Small intestine (tissue), 7 donors: Measurements from ENCODE around the gene TEAD4. TPM values are rescaled to one million over a fixed set of nuclear protein-coding genes. Genes with fewer than 3 reads are reported as not detected.
A peak's percentile ranks its signal among the peaks of the same experiment; 100 is the strongest.

ENCODE experiments used
- DNase-seq, 2 donors: peaks; one replicate each; pipeline versions ENCODE4 v3.0.0 to v3.0.0-alpha.2; 2013
- FAIRE-seq: peaks from 2 replicates; lab custom pipeline; 2012; peaks lifted over from hg19 to GRCh38; lab: Jason Lieb, UNC
- H3K27ac ChIP-seq, 3 donors: one replicate each; pipeline ENCODE4 v1.5.1; 2013; ENCODE audit warnings: low read length in 2 of 3, mild to moderate bottlenecking in 2 of 3, control low read depth in 1 of 3, inconsistent platforms in 1 of 3, low read depth in 1 of 3, moderate library complexity in 1 of 3
- H3K27me3 ChIP-seq, 3 donors: one replicate each; pipeline ENCODE4 v1.6.1; 2013; ENCODE audit warnings: low read length in 3 of 3, inconsistent platforms in 1 of 3; ENCODE audit not compliant: control insufficient read depth in 3 of 3, insufficient read depth in 3 of 3
- H3K36me3 ChIP-seq, 3 donors: one replicate each; pipeline ENCODE4 v1.6.1; 2013; ENCODE audit warnings: low read length in 3 of 3, inconsistent platforms in 1 of 3, low read depth in 1 of 3, mild to moderate bottlenecking in 1 of 3, moderate library complexity in 1 of 3; ENCODE audit not compliant: control insufficient read depth in 3 of 3, insufficient read depth in 2 of 3
- H3K4me1 ChIP-seq, 3 donors: one replicate each; pipeline ENCODE4 v1.6.1; 2013; ENCODE audit warnings: low read length in 2 of 3, inconsistent platforms in 1 of 3, low read depth in 1 of 3, mild to moderate bottlenecking in 1 of 3, moderate library complexity in 1 of 3; ENCODE audit not compliant: control insufficient read depth in 3 of 3, insufficient read depth in 2 of 3
- H3K4me3 ChIP-seq, 3 donors: one replicate each; pipeline ENCODE4 v1.5.1; 2013; ENCODE audit warnings: low read length in 3 of 3, control low read depth in 1 of 3, inconsistent platforms in 1 of 3, low read depth in 1 of 3, mild to moderate bottlenecking in 1 of 3, moderate library complexity in 1 of 3
- H3K9me3 ChIP-seq, 2 donors: one replicate each; pipeline ENCODE4 v1.6.1; 2013; ENCODE audit warnings: low read depth in 1 of 2, low read length in 1 of 2; ENCODE audit not compliant: control insufficient read depth in 2 of 2, insufficient read depth in 1 of 2
- WGBS, 3 donors: extraction: QIAGEN DNeasy Blood & Tissue Kit; methylation state at CpG; one replicate each; pipeline ENCODE4 v1.1.7; 2013; 5-methylcytosine and 5-hydroxymethylcytosine counted together
- polyA plus RNA-seq, 4 donors: library from polyadenylated mRNA; stranded (reverse) in 3 of 4; unstranded in 1 of 4; fragments of 200-250 nt in 3 of 4; fragments of 120-200 nt in 1 of 4; gene quantifications; one replicate each; pipeline versions ENCODE4 v1.2.1 to v1.2.3, GENCODE V29; 2013
- donor health status: healthy with polysubstance abuse.
- donor health status: control.
- donor health status: control.
- donor health status: Bipolar disorder and iron deficiency.
- donor health status: healthy.

The TEAD4 gene
- polyA plus RNA-seq, 4 donors: 2.3 to 18.7 (median 10.3) TPM

DNA sequence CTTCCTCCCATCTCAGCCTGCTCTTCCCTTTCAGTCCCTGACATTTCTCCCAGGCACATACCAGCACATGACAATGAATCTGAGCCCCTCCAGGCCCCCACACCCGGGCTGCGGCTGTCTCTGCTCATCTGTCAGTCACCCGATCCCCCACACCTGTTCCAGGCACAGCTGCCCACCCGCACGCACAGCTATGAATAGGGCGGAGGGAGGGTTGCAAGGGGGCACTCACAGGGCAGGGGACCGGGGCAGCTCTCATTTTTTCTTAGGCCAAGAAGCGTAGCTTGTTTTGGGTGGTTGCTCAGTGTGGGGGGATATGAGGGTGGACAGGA lies 74.3 kb downstream of the TEAD4 start:
- Histone ChIP-seq H3K27me3 (no peaks in the 10 kb centered on the region), H3K4me3 (no peak overlapping the region), H3K4me1 (no peaks in the 10 kb centered on the region), H3K27ac (no peak overlapping the region), H3K9me3 (no peaks in the 10 kb centered on the region), H3K36me3 (peaks cover 0 to 15% (median 2%) of the 10 kb centered on the region in 3 donors)
- FAIRE-seq (no peak), DNase-seq (no peak)
- WGBS, 3 donors: 76 to 88% (median 85%) methylated on average over 8 of the region's 8 CpGs

GRCh38 chr12:3034067-3034750 lies 75.0 kb downstream of the TEAD4 start:
- H3K27ac ChIP-seq: no peak overlapping the region
- H3K27me3 ChIP-seq: no peaks in the 10 kb centered on the region
- H3K4me3 ChIP-seq: no peak overlapping the region
- no peaks in the 10 kb centered on the region for H3K4me1 ChIP-seq
- peak; percentile 69 to 78 for DNase-seq
- WGBS, 3 donors: 34 to 42% (median 40%) methylated on average over 10 of the region's 10 CpGs
- peaks cover 0 to 17% (median 2%) of the 10 kb centered on the region in 3 donors for H3K36me3 ChIP-seq
- H3K9me3 ChIP-seq: no peaks in the 10 kb centered on the region
- FAIRE-seq: no peak

DNA sequence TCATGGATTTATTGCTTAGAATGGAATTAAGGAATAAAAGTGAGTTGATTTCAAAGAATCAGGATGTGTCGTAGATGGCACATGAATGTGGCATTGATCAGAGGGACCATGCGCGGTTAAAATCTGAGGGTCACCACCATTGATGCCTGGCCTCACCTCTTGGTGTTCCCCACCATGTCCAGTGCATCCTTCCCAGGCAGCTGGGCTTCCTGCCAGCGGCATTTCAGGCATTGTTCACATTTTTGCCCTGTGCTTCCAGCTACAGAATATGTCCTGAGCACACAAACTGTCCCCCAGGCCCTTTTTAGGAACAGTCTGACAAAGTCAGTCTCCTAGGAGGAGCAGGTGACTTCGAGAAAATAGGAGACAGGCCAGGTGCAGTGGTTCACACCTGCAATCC lies 76.0 kb downstream of the TEAD4 start:
- no peaks in the 10 kb centered on the region for H3K9me3 ChIP-seq
- FAIRE-seq (no peak), DNase-seq (no peak)
- H3K36me3 ChIP-seq: peaks cover 0 to 19% (median 5%) of the 10 kb centered on the region in 3 donors
- no peak overlapping the region for H3K4me3 ChIP-seq
- H3K4me1 ChIP-seq: no peaks in the 10 kb centered on the region
- no peaks in the 10 kb centered on the region for H3K27me3 ChIP-seq
- WGBS, 3 donors: 88 to 94% (median 88%) methylated on average over 5 of the region's 5 CpGs
- H3K27ac ChIP-seq: no peak overlapping the region

DNA sequence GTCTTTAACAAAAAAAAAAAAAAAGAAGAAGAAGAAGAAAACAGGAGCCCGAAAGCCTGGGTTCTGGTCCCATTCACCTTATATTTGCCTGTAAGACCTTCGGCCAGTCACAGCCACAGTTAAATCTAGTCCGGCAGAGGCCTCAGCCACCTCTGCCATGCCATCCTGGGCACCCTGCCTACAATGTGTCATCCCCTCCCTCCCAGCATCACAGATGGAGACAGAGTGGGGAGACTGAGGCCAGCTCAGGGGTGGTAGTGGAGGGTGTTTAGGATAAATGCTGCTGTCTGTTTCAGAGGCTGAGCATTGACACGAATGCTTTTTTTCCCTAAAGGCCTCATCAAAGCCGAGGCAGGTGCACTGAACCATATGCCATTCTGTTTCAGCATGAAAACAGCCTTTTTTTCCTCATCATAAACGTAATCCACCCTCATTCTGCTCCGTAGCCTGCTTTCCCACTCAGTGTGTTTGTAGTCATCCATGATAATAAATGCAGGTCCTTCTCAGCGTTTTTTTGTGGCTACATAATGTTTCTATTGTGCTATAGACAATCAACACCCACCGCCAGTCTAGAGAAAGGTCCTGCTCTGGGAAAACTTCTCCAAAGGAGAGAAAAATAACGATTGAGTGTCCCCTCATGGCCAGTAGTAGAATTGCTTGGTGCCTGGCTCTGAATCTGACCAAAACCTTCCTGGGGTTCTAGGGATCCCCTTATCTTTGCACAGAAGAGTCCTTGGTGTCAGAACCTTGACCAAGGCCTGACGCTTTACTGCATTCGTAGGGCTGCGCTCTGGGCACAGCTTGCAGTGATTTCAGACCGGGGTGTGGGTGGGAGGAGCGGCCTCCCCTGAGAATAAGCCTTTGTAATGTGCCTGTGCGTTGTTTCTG lies 76.9 kb downstream of the TEAD4 start:
- no peaks in the 10 kb centered on the region for H3K27me3 ChIP-seq
- H3K27ac ChIP-seq: no peak overlapping the region
- no peak overlapping the region for H3K4me3 ChIP-seq
- DNase-seq (no peak), FAIRE-seq (no peak)
- WGBS, 3 donors: 81 to 84% (median 83%) methylated on average over 16 of the region's 16 CpGs
- no peaks in the 10 kb centered on the region for H3K4me1 ChIP-seq
- no peaks in the 10 kb centered on the region for H3K9me3 ChIP-seq
- H3K36me3 ChIP-seq: peaks cover 0 to 21% (median 5%) of the 10 kb centered on the region in 3 donors

- Histone ChIP-seq H3K27ac (no peak overlapping the region), H3K4me1 (no peaks in the 10 kb centered on the region), H3K27me3 (no peaks in the 10 kb centered on the region), H3K9me3 (no peaks in the 10 kb centered on the region), H3K36me3 (peaks cover 0 to 19% (median 5%) of the 10 kb centered on the region in 3 donors), H3K4me3 (no peak overlapping the region)
- 85 to 91% (median 89%) methylated on average over 12 of the region's 12 CpGs for WGBS, 3 donors
- no peak for DNase-seq
- no peak for FAIRE-seq
Observed at GRCh38 chr12:3036901-3037600, 77.9 kb downstream of the TEAD4 start.

- Histone ChIP-seq H3K4me1 (no peaks in the 10 kb centered on the region), H3K36me3 (peaks cover 0 to 19% (median 2%) of the 10 kb centered on the region in 3 donors), H3K9me3 (no peaks in the 10 kb centered on the region), H3K27ac (no peak overlapping the region), H3K27me3 (no peaks in the 10 kb centered on the region), H3K4me3 (no peak overlapping the region)
- DNase-seq: no peak
- FAIRE-seq: no peak
- 88 to 91% (median 88%) methylated on average over 7 of the region's 7 CpGs for WGBS, 3 donors
Observed at GRCh38 chr12:3038166-3038565, 79.0 kb downstream of the TEAD4 start.

GRCh38 chr12:3038926-3039510 lies 79.8 kb downstream of the TEAD4 start:
- Histone ChIP-seq H3K27me3 (no peaks in the 10 kb centered on the region), H3K4me1 (no peaks in the 10 kb centered on the region), H3K36me3 (peaks cover 0 to 19% (median 2%) of the 10 kb centered on the region in 3 donors), H3K27ac (no peak overlapping the region), H3K4me3 (no peak overlapping the region), H3K9me3 (no peaks in the 10 kb centered on the region)
- no peak for DNase-seq
- FAIRE-seq: no peak
- WGBS, 3 donors: 88 to 92% (median 91%) methylated on average over 11 of the region's 11 CpGs
